ENCODE data around the gene PSTPIP2.

DNA sequence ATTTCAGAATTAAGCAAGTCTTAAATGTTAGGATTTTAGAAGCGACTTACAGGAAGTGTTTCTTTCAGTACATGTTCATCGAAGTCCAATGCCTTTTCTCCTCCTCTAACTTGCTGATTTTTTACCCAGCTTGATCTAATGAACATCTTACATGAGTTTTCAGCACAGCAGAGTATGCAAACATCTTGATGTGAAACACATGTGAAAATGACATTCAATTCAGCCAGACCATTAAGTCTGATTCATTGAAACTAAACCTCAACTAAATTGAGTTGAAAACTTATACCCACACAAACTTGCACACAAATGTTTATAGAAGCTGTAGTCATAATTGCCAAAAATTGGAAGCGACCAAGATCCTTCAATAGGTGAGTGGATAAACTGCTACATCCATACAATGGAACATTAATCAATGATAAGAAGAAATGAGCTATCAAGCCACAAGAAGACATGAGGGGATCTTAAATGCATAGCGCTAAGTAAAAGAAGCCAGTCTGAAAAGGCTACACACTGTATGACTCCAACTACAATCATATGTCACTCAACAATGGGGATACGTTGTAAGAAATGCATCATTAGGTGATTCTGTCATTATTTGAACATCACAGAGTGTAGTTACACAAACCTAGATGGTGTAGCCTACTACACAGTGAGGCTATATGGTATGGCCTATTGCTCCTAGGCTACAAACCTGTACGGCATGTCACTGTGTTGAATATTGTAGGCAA lies 18.5 kb downstream of the PSTPIP2 start:
- TF ChIP-seq KAT8 (CRISPR knock-in tag; IDR thresholded peaks at IDR 0.05) (no peak), IKZF1 (IDR thresholded peaks at IDR 0.05) (no peak), ZNF550 (CRISPR knock-in tag; IDR thresholded peaks at IDR 0.05; ENCODE audit: borderline replicate concordance) (no peak), SMARCE1 (IDR thresholded peaks at IDR 0.05; ENCODE audit: borderline replicate concordance) (no peak), TAF1 (CRISPR knock-in tag; IDR thresholded peaks at IDR 0.05) (no peak), E2F1 (CRISPR knock-in tag; IDR thresholded peaks at IDR 0.05) (no peak), CREB1 (IDR thresholded peaks at IDR 0.05) (no peak), CREB1 (CRISPR knock-in tag; IDR thresholded peaks at IDR 0.05) (no peak), CTCF (CRISPR knock-in tag; IDR thresholded peaks at IDR 0.05) (no peak), ZNF782 (CRISPR knock-in tag; IDR thresholded peaks at IDR 0.05; ENCODE audit: borderline replicate concordance) (no peak), ZNF10 (CRISPR knock-in tag; IDR thresholded peaks at IDR 0.05; ENCODE audit: borderline replicate concordance, low read depth) (no peak), EED (CRISPR knock-in tag; IDR thresholded peaks at IDR 0.05) (no peak), ERF (CRISPR knock-in tag; IDR thresholded peaks at IDR 0.05) (no peak)
- TF ChIP-seq, protein P1, sequence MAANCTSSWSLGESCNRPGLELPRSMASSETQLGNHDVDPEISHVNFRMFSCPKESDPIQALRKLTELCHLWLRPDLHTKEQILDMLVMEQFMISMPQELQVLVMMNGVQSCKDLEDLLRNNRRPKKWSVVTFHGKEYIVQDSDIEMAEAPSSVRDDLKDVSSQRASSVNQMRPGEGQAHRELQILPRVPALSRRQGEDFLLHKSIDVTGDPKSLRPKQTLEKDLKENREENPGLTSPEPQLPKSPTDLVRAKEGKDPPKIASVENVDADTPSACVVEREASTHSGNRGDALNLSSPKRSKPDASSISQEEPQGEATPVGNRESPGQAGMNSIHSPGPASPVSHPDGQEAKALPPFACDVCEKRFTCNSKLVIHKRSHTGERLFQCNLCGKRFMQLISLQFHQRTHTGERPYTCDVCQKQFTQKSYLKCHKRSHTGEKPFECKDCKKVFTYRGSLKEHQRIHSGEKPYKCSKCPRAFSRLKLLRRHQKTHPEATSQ (CRISPR knock-in tag; IDR thresholded peaks at IDR 0.05; ENCODE audit: borderline replicate concordance) = no peak

All from HepG2 (cell line).